HG03575 (cell line): ENCODE results near the gene SIVA1.
"Not testable (repeated sequence)": the region's sequence is repeated elsewhere in the genome, so short reads cannot be mapped to it uniquely, and the experiment has no call there.

Experiments
- ATAC-seq: cut with Tn5 transposase; IDR thresholded peaks from one replicate; pipeline ENCODE4 v1.9.1; 2021; ENCODE audit not compliant: unreplicated experiment, insufficient number of reproducible peaks, low FRiP score; ENCODE audit errors: extremely low read depth

Gene SIVA1

DNA sequence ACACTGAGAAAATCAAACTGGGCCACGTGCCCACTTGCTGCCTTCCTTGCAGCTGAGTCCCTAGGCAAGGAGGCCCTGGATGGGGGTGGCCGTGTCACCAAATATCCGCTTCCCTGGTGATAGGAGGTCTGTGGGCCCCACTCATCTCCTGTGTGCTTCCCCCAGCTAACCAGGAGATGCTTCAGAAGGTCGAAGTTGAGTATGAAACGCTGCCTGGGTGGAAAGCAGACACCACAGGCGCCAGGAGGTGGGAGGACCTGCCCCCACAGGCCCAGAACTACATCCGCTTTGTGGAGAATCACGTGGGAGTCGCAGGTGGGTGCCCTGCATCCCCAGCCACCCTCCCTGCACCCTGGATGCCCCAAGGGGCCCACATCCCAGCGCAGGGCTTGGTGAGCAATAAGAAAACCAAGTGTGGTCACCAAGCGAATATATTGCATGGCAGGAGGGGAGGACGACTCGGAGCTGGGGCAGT, 6.8 kb upstream of the SIVA1 start:
- no peak for ATAC-seq

DNA sequence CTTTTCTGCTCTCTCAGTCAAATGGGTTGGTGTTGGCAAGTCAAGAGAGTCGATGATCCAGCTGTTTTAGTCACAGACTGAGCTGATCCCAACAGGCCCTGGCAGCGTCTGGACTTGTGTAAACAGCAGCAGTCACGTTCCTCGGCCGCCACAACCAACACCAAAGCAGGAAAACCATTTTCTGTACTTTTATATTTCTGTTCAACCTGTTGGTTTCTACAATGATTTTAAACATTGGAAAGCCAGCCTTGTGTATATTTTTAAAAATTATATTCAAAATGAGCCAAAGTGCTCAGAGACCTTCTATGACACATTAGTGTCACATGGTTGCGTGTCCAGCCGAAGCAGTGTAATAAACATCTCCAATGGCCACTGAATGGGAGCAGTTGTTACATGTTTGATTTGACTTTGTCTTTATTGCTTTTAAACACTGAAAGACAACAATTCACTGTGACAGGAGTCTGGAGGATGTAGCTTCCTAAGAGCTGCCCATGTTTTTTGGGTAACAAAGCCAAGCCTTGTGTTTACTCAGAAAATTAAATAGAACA, 5.9 kb upstream of the SIVA1 start:
- no peak for ATAC-seq

DNA sequence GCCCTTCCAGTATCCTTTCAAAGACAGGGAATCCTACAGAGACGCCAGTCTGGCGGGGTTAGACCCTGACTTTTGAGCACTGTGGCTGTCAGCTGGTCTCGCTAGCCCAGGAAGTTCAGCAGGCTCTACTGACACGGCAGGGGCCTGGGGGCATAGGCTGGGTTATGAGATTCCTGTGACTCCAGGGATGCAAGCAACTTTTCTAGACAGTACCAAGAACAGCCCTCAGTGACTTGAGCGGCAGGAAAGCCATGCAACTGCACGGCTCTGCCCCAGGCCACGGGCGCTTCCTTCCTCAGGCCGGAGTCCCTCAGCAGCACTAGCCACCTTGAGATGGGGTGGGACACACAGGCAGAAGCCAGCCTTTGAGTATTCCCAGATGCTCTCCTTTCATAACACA, 5.1 kb upstream of the SIVA1 start:
- ATAC-seq: no peak

DNA sequence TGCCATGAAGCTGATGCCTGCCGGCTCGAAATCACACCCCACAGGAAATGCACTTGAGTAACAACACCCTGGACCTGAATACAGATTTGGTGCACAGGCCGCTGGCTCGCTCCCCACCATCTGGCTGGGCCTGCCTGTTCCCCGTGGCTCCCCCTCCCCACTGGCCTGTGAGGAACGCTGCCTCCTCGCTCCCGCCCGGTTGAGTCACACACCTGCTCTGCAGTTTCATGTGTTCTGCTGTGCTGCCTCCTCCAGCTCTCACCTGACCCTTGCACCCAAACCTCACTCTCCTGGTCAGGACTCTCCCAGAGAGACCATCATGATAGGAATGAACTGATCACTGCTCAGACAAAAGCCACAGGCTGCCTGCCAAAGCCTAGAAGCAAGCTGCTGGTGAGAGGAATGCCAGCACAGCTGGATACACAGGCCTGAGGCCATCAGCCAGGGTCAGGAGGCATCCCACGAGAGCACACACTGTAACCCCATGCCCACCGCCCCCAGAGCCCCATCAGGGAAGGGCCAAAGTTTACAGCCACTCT, 3.8 kb upstream of the SIVA1 start:
- no peak for ATAC-seq

DNA sequence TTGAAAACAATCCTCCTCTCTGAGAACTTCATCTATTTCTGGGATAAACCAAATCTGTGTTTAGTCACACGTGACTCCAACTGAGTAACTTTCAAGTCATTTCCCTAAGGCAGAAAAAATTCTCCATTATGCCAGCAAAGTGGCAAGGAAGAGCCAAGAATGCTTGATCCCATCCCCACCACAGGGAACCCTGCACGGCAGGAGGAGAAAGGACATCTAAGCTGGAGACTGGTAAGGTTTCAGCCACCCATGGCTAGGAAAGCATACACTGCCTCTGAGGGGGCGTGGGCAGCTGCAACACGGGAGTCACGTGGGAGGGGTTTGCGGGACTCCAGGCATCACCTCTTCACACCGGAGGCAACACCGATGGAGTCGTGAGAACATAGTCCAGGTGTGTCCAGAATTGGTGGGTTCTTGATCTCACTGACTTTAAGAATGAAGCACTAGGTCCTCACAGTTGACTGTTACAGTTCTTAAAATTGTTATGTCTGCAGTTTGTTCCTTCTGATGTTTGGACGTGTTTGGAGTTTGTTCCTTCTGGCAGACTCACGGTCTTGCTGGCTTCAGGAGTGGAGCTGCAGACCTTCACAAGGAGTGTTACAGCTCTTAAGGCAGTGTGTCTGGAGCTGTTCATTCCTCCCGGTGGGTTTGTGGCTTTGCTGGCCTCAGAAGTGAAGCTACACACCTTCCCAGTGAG, 2.7 kb upstream of the SIVA1 start:
- ATAC-seq: no peak

DNA sequence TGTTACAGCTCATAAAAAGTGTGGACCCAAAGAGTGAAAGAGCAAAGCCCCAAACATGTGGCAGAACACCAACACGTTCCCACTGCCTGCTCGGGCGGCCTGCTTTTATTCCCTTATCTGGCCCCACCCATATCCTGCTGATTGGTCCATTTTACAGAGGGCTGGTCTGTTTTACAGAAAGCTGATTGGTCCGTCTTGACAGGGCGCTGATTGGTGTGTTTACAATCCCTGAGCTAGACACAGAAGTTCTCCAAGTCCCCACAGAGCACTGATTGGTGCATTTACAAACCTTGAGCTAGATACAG, 2.2 kb upstream of the SIVA1 start:
- not testable (repeated sequence) for ATAC-seq

DNA sequence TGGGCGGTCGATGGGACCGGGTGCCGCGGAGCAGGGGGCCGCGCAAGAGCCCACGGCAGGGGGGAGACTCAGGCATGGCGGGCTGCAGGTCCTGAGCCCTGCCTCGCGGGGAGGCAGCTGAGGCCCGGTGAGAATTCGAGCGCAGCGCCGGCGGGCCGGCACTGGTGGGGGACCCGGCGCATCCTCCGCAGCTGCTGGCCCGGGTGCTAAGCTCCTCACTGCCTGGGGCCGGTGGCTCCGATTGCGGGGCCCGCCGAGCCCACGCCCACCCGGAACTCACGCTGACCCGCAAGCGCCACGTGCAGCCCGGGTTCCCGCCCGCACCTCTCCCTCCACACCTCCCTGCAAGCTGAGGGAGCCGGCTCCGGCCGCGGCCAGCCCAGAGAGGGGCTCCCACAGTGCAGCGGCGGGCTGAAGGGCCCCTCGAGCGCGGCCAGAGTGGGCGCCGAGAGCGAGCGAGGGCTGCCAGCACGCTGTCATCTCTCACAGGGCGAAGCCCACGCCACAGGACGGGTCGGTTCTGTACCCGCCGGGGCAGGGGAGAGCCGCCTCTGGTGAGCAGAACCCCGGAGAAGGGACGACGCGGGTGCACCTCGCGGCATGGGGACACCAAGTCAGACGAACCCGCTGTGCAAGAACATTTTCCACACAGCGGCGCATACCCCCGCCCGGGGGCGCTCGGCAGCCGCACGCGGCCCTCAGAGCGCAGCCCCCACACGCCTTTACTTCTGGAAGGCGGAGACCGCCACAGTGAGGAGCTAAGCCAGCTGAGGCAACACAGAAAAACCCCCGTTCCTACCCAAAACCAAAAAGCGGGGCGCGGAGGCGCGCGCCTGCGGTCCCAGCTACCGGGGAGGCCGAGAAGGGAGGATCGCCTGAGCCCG, 1.2 kb upstream of the SIVA1 start:
- ATAC-seq: no peak

DNA sequence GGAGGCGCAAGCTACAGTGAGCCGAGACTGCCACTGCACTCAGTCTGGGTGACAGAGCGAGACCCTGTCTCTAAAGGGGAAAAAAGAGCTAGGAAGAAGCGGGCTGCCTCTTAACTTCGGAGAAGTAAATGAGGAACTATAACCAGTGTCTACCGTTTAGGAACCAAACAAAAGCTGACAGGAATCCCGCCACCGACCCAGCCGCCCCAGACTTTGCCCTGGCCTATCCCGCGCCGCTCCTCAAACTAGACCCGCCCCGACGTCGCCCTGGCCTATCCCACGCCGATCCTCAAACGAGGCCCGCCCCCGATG, 568 bp upstream of the SIVA1 start:
- peak; percentile 35 for ATAC-seq

DNA sequence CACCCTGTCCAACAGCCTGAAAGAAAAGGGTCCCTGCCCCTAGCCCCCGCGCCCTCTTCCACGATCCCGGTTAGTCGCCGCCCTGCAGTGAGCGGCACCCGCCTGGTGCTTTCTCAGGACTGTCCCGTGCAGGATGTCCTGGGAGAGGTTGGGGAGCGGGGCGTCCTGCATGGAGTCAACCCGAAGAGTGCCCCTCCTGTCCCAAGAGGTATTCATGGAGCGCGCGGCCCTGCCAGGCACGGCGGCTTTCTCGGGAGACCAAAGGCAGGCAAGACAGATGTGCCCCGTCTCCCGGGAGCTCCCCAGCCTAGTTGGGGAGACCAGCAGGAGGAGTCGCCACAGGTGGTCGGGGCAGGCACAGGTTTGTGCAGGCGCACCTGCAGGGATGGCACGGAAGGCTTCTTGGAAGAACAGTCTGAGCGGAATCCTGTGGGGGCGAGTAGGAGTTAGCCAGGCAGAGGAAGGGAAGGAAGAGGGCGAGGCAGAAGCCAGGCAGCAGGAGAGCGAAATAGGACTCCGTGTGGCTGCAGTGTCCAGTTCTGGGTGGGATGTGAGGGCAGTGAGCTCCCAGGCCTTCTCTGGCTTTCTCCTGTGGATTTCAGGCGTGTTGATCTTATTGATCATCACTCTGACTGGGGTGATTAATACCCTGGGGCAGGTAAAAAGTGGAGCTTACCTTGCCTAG, 723 bp downstream of the SIVA1 start:
- ATAC-seq: no peak

DNA sequence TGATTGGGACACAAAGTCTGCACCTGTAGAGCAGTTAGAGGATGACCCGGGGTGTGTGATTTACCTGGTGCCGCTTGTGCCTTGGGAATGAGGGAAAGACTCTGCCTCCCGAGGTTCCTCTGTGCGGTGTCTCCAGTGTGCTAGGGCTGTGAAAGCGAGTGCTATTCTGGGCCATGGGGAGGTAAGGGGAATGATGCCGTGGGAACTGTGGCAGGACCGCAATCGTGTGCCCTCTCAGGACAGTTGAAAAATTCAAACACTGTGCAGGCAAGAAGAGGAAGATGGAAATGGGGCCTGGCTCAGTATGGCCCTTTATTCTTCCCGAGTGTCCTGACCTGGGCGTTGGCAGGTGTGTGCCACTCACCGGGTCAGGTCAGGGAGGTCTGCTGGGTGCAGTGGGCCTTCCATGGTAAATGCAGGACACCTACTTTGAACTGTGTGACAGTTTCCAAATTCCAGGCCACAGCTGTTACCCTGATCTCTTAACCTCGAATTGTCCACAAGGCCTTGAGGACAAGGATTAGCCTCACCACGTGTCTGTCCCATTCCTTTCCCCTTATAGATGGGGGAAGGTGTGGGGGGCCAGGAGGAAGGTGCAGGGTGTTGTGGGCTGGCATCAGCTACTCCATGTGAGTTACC, 1.4 kb downstream of the SIVA1 start:
- no peak for ATAC-seq

DNA sequence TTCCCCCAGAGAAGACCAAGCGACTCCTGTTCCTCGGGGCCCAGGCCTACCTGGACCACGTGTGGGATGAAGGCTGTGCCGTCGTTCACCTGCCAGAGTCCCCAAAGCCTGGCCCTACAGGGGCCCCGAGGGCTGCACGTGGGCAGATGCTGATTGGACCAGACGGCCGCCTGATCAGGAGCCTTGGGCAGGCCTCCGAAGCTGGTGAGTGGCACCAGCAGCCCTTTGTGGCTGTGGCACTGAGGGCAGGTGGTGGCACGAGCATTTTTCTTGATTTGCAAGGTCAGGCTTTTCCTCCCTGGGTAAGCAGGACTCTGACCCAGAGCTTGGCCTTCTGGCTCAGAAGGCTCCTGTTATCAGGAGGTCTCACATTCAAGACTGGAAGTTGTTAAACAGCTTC, 2.7 kb downstream of the SIVA1 start:
- no peak for ATAC-seq

DNA sequence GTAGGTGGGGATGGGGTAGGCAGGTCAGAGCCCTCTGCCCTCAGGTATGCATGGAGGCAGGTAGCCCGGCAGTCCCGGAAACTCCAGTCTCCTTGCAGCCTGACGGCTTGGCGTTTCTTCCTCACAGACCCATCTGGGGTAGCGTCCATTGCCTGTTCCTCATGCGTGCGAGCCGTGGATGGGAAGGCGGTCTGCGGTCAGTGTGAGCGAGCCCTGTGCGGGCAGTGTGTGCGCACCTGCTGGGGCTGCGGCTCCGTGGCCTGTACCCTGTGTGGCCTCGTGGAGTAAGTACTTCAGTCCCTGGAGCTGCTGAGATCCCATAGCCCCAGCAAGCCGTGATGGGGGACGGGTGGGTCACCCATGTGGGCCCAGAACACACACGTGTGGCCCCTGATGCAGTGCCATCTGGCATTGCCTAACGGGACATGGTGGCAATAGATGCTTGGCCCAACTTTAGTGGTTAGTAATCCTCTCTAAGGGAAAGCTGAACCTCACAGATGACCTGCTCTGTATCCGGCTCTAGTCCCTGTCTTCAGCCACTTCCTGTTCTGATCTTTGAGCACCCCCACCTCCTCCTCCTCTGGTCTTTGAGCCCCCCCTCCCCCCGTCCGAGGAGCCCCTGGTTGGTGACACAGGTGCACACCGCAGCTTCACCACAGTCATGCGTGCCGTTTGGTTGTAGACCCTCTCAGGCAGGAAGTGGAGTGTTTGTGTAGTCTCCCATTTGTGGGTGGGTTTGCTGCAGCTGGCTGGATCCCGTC, 3.7 kb downstream of the SIVA1 start:
- ATAC-seq: no peak

DNA sequence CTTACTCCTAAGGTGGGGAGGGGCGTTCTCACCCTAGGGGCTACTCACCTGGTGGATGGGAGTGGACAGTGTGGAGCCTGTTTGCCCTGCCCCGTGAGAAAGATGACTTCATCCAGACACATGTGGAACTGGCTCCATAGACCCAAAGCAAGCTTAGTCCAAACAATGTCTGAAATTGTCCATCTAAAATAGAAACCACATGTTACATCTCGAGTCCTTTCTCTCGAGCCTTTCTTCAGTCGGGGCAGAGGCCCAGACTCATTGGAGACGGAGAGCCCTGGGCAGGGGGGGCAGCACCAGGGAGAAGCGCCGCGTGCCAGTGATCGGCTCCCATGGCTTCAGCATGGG, 4.3 kb downstream of the SIVA1 start:
- no peak for ATAC-seq

DNA sequence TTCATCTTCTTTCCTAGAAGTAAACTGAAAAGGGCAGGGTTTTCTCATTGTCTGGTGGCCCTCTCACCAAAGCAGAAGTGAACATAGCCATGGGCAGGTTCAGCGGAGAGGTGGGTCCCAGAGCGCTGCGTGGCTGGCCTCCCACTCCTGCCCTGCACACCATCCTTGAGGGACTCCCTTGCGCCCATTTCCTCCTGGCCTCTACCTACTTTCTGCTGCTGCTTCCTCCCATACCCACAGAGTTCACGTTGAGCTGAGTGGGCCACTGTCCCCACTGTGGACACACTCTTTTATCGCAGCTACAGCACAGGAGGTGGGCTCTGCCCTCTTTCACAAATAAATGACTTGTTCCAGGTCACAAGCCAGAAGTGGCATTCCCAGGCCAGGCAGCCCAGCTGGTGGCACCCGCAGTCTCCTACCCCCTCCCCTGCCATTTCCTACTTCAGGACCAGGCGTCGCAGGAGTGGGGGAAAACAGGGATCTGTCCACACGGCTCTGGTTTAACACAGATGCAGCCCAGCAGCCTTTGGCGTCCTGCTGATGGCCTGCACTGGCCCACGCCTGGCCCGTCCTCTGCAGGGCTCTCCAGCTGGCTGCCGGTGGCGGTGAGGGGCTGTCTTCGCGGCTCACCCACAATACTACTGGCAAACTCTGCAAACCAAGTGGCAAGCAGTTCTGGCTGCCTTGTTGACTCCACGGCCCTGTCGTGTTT, 4.9 kb downstream of the SIVA1 start:
- ATAC-seq: no peak

DNA sequence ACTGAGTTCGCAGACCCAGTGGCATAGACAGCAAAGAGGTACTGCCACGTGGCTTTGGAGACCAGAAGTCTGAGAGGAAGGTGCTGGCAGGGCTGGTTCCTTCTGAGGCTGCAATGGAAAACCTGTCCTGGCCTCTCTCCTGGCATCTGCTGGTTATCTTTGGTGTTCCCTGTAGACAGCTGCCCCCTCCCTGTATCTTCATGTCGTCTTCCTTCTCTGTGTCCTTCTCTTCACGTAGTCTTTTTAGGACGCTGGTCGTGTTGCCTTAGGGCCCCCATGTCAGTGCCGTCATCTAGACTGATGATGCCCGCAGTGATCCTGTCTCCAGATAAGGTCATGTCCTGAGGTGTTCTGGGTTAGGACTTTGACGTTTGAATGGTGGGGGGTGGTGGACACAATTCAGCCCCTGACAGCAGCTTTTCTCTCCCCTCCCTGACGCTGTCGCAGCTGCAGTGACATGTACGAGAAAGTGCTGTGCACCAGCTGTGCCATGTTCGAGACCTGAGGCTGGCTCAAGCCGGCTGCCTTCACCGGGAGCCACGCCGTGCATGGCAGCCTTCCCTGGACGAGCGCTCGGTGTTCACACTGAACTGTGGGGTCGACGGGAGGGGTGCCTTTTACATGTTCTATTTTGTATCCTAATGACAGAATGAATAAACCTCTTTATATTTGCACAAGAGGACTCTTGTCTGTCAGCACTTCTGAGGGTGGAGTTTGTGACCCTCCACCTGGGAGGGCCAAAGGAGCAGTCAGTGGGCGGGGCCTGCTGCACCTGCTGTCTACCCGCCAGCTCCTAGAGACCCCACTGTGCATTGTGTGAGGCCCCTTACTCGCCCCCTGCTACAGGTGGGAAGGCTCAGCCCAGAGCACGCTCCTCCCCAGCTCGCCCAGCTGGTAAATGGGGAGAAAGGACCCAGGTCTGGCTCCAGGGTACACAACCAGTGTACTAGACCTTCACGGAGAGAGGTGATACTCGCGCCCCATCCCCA, 6.3 kb downstream of the SIVA1 start:
- no peak for ATAC-seq

DNA sequence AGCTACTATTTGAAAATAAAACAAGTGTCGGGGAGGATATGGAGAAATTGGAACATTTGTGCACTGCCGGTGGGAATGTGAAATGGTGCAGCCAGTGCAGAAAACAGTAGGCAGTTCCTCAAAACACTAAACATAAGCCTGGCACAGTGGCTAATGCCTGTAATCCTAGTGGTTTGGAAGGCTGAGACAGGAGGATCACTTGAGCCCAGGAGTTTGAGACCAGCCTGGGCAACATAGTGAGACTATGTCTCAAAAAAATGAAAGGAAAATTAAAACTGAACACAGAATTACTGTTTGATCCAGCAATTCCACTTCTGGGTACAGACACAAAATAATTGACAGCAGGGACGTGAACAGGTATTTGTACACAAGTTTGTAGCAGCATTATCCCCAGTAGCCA, 12.6 kb downstream of the SIVA1 start:
- no peak for ATAC-seq

DNA sequence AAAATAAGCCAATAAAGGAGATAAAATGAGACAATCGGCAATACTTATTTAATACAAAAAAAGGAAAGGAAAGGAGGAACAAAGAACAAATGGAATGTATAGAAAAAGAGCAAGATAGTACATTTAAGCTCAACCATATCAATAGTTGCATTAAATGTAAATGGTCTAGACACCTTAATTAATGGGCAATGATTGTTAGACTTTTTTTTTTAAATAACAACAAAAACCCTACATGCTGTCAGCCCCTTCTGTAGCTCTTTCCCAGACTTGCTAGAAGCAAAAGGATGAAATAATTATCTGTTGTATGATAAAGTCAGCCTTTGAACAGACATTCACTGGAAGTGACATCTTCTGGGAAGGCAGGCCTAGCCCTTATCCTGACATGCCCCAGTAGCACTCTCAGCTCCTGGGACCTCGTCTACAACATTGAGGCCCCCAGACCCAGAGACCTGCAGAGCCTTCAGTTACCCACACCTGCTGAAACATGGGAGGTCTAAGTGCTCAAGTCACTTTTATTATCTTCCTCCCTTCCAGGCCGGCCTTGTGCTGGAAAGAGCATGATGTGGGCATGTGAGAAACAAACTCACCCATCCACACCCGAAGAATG, 13.4 kb downstream of the SIVA1 start:
- ATAC-seq: no peak
